AG08395 (cell line): ENCODE data around the gene ACTN1.

Experiments used
- DNase-seq: peaks from one replicate; pipeline ENCODE4 v3.0.0; 2012; ENCODE audit warnings: mixed read lengths, low spot score

ACTN1 gene

DNA sequence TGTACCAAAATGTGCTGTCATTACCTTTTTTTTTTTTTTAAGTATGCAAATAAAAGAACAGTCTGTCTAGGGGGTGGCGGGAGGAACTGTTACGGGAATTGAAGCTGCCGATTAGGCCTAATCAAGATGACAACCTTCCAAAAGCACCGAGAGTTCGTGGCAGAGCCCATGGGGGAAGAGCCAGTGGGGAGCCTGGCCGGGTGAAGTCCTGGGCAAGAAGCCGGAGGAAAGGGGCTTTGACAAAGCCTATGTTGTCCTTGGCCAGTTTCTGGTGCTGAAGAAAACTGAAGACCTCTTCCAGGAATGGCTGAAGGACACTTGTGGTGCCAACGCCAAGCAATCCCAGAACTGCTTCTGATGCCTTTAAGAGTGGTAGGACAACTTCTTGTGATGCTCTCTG lies 42.6 kb downstream of the ACTN1 start:
- no peak for DNase-seq

DNA sequence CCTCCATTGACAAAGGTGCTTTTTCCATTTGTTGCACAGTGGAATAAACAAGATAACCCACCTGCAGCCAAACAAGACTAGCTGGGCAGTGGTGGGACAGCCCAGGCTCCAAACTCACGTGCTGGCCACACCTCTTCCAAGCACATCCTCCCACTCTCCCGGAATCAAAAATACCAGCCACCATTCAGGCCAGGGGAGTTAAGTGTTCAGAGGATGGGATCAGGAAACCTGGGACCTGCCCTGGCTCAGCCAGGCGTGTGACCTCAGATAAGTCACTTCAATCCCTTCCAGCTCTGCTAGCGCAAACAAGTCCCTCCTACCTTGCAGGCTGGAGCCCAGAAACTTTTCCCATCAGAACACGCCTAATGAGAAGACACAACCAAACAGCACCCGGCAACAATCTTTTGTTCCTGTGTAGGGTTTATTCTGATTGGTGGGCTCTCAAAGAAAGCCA lies 43.3 kb downstream of the ACTN1 start:
- DNase-seq, result no peak

DNA sequence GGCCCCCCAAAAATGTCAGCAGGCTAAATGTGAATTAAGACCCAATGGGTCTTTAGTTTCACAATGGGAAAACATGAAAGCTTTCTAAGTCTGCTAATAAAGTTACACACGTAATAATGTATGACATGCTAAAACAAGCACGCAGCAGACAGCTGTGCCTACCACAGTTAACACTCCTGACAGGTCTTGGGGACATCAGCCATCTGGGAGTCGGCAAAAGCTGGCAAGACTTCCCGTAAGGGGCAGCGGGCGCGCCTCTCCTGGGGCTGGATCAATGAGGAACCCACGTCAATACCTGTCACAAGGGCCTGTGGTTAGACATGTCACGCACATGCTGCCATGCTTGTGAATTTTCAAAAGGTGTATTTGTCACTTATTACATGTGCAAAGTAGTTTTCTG lies 45.0 kb downstream of the ACTN1 start:
- no peak for DNase-seq

- DNase-seq, result no peak
Measured at GRCh38 chr14:68932686-68933085, 46.4 kb downstream of the ACTN1 start.

DNA sequence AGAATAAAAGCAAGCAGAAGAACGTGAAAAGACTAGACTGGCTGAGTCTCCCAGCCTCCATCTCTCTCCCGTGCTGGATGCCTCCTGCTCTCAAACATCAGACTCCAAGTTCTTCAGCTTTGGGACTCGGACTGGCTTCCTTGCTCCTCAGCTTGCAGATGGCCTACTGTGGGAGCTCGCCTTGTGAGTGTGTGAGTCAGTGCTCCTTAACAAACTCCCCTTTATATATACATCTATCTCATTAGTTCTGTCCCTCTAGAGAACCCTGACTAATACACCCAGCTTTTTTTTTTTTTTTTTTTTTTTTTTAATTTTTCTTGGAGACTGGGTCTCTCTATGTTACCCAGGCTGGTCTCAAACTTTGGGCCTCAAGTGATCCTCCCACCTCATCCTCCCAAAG lies 46.9 kb downstream of the ACTN1 start:
- no peak for DNase-seq

- DNase-seq, result no peak
Measured at GRCh38 chr14:68931474-68932051, 47.5 kb downstream of the ACTN1 start.

DNA sequence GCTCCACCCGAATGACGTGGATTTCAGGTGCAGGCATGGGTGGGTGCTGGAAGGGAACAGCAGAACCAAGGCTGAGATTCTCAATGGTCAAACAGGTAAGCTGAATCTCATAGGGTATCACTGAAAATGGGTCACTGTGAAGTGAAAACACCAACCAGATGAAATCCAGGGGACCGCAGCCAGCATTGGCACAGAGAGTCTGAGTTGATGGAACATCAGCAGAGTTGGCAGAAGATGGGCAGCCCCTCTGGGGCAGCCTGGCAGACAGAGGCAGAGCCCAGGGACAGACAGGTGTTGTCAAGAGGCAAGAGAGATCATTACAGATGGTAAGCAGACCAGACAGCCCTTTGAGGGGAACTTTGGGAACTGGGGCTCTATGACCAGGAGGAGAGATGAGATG lies 48.0 kb downstream of the ACTN1 start:
- DNase-seq, result no peak

GRCh38 chr14:68929623-68930307 lies 49.3 kb downstream of the ACTN1 start:
- no peak for DNase-seq

DNA sequence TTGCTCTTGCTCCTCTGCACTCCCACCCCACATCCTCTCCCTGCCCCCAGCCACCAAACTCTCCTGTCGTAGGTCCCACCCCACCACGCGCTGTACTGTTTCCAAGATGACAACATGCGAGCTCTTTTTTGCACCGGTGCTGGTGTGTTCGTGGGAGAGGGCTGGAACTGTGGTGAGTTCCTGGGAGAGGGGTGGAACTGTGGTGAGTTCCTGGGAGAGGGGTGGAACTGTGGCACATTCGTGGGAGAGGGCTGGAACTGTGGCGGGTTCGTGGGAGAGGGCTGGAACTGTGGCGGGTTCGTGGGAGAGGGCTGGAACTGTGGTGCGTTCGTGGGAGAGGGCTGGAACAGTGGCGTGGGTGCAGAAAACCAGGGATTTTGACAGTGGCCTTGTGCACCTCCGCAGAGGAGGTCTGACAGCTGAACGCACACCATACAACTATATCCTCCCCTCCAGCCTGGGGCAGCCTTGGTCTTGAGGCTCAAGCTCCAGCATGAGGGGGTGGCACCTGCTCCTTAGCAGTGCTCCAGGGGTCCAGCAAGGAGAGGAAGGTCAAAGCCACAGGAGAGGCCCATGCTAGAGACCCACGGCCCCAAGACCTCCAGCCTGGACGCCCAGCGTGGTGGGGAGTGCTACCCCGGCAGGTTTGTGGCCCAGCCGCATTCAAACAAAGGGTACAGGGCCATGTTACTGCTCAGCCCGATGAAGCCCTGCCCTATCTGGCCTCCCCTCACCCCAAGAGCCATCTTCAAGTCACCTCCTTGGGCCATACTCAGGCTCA lies 50.1 kb downstream of the ACTN1 start:
- no peak for DNase-seq

- DNase-seq, result no peak
Measured at GRCh38 chr14:68927956-68928675, 51.0 kb downstream of the ACTN1 start.

DNA sequence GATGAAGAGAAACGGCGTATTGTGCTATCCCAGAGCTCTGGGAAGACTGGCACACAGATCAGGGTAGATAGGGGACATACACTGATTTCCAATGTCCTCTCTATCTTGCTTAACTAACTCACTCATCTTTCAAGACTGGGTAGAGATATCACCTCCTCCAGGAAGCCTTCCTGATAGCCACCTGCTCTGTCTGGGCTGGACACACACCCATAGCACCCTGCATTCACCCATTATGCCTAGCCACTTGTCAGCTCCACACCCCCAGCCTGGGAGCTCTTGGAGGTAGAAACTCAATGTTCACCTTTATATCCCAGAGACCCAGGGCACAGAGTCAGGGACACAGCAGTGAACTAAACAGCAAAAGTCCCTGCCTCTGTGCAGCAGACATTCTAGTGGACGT lies 52.0 kb downstream of the ACTN1 start:
- no peak for DNase-seq

- DNase-seq, result no peak
Measured at GRCh38 chr14:68926236-68926635, 52.9 kb downstream of the ACTN1 start.

DNA sequence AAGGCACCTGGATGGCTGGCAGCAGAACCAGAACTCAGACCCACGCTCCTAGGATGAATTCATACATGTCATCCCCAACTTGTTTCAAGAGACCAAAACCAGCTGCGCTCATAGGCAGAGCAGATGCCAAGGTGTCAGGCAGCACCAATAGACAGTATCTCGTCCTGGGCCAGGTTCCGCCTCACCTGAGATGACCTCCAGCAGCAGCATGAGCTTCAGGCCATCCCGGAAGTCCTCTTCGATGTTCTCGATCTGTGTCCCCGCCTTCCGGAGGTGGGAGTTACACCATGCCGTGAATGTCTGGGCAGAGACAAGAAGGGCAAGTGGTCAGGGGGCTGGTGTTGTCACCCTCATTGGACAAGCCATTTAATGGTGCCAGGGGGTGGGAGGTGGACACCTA lies 53.7 kb downstream of the ACTN1 start:
- DNase-seq, result no peak

GRCh38 chr14:68924186-68925158 lies 54.6 kb downstream of the ACTN1 start:
- no peak for DNase-seq

DNA sequence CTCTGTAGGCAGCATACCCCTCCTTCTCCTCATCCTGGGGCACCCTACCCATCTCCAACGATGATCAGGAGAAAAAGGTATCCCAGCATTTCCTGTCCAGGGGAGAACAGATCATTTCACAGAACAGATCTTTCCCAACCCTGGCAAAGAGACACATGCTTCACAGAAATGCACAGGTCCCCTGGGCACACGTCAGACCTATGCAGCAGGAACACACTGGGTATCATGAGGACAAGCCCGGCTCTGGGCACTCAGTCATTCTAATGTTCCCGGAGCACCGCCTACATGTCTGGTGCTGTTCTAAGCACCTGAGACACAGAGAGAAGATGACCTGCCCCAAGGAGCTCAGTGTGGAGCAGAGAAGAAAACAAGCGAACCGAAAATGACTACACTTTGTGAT lies 56.2 kb downstream of the ACTN1 start:
- no peak for DNase-seq

GRCh38 chr14:68922201-68922621 lies 56.9 kb downstream of the ACTN1 start:
- DNase-seq, result no peak

- no peak for DNase-seq
Measured at GRCh38 chr14:68921666-68922065, 57.4 kb downstream of the ACTN1 start.

- DNase-seq, result no peak
Measured at GRCh38 chr14:68921049-68921448, 58.1 kb downstream of the ACTN1 start.

DNA sequence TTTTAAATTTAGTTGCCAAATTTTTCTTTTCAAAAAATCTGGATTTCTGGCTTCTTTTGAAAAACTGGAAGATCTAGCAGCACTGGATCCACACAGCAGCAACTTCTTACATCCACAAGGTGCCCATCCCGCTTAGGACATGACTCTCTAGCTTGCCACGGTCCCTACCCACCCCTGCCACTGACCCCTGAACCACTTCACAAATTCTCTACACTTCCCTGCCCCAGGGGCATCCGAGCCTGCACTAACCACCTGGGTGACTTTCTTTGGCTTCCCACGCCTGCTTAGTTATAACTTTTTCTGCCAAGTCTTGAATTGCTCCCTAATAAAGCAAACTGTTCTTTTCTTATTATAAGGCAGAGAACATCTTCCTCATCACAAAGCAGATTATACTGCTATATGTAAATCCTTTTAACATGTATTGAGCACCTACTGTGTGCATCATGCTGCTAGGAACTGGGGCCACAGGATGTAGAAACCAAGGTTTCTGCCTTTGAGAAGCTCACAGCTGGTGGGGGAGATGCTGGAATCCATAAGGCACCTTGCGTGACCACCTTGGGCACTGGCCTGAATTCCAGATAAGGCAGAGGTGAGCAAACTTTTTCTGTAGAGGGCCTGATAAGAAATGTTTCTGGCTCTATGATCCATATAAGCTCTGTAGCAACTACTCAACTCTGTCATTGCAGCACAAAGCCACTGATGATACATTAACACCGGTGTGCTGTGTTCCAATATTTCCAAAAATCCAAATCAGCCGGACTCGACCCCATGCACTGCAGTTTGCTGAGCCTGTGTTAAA lies 59.8 kb downstream of the ACTN1 start:
- no peak for DNase-seq

- no peak for DNase-seq
Measured at GRCh38 chr14:68918612-68919011, 60.5 kb downstream of the ACTN1 start.
